HG03039 (cell line): Measurements from ENCODE around the gene SHISA7.

Experiments
- ATAC-seq: cut with Tn5 transposase; IDR thresholded peaks from one replicate; pipeline ENCODE4 v1.9.1; 2021; ENCODE audit warnings: mild to moderate bottlenecking, moderate library complexity; ENCODE audit not compliant: unreplicated experiment

Gene SHISA7

DNA sequence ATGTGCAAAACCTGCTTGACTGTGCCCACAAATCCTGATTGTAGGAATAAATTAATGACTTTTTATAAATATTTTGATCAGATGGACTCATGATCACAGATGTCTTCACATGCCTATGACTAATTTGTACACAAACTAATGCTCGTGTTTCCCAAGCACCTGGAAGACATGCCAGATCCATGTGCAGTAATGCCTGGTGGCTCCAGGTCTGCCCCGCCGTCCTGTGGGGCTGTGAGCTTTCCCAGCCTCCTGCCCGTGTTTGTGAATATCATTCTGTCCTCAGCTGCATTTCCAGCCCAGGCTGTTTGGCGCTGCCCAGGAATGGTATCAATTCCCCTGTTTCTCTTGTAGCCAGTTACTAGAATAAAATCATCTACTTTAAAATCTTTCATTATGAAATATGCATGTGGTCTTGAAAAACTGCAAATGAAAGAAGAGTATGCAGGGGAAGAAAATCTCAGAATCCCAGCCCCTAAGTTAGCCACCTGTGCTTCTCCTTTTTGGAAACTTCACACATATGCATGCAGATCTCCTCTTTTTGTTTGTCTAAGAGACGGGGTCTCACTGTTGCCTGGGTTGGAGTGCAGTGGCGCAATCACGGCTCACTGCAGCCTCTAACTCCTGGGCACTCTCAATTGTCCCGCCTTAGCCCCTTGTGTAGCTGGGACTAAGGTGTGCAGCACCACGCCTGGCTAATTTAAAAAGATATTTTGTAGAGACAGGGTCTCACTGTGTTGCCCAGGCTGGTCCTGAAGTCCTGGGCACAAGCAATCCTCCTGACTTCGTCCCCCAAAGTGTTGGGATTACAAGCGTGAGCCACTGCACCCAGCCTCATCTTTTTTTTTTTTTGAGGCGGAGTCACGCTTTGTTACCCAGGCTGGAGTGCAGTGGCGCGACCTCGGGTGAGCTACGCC, 51.1 kb downstream of the SHISA7 start:
- no peak for ATAC-seq

DNA sequence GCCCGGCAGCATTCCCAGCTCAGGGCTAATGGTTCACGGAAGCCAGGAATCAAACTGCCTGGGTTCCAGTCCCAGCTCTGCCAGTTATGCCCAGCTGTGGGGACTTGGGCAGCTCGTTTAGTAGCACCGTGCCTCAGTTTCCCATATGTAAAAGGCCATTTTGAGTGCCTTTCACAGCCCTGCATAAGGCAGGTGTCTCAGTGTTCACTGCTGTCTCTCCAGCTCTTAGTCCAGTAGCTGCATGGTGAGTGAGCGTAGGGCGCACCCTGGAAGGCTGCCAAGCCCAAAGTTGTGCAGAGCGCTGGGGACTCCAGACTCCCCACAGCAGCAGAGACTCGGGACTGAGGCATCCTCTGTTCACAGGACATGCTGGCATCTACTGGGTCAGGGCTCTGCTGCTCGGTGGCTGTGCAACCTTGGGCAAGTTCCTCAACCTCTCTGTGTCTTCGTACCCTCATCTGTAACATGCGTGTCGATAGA, 51.9 kb downstream of the SHISA7 start:
- no peak for ATAC-seq

DNA sequence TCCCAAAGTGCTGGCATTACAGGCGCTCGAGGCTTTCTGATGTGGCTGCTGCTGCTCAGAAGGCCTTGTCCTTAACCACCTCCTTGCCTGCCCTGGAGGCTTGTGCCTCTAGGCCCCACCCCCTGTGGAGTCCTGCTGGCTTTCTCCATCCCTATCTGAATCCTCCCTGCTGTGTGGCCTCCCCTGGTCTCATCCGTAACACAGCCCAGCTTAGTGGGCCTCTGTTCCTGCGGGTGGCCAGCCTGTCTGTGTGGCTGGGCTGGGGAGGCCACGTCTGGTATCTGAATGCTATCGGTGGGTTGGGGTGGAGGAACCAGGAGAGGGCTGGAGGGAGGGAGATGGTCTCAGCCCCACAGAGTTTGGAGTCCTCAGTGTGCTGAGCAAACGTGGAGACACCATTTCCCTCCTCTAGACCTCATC, 52.6 kb downstream of the SHISA7 start:
- no peak for ATAC-seq

DNA sequence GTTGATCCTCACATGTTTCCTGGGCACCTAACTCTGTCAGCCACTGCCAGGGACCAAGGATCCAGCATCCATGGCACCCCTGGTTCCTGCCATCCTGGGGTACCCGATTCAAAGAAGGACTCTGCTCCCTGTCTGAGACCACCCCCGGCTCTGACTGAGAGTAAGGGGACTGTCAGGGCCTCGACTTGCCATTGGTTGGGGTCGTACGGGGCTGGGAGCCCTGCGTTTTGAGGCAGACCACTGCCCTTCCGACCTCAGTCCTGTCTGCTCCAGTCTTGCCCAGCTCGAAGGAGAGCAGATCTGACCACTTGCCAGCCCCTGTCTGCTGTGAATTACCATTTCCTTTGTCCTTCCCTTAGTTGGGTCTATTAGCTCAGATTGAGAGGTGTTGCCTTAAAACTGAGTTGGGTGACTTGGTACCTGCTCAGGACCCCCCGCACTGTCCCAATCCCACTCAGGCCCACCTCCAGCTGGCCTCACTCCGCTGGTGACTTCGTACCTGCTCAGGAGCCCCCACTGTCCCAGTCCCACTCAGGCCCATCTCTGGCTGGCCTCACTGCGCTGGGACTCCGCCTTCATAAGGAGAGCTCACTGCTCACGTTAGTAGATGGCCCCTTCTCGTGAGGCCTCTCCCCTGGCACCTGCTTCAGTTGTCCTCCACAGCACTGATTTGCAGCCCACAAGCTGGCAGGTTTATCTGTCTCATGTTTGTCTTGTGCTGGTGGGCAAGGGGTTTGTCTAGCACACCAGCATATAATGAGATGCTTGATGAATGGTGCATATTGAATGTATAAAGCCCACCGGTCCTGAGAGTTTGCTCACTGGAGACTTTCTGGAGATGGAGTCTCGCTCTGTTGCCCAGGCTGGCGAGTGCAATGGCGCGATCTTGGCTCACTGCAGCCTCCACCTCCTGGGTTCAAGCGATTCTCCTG, 53.4 kb downstream of the SHISA7 start:
- ATAC-seq: no peak

DNA sequence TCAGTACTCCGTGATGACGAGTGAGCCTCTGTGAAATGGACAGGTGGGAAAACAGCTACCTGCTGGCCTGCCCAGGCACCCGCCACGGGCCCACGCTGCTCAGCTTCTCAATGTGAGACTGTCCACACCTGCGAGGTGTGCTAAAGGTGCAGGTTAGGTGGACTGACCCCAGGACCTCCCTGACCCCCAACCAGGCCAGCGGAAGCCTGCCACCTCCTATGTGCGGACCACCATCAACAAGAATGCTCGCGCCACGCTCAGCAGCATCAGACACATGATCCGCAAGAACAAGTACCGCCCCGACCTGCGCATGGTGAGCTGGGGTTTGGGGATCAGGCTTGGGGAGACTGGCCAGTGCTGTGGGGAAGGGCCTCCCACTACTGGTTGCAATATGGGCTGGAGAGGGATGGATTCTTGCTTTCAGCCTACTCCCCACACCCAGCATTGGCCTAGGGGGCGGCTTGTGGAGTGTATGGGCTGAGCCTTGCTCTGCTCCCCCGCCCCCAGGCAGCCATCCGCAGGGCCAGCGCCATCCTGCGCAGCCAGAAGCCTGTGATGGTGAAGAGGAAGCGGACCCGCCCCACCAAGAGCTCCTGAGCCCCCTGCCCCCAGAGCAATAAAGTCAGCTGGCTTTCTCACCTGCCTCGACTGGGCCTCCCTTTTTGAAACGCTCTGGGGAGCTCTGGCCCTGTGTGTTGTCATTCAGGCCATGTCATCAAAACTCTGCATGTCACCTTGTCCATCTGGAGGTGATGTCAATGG, 55.2 kb downstream of the SHISA7 start:
- ATAC-seq: no peak

DNA sequence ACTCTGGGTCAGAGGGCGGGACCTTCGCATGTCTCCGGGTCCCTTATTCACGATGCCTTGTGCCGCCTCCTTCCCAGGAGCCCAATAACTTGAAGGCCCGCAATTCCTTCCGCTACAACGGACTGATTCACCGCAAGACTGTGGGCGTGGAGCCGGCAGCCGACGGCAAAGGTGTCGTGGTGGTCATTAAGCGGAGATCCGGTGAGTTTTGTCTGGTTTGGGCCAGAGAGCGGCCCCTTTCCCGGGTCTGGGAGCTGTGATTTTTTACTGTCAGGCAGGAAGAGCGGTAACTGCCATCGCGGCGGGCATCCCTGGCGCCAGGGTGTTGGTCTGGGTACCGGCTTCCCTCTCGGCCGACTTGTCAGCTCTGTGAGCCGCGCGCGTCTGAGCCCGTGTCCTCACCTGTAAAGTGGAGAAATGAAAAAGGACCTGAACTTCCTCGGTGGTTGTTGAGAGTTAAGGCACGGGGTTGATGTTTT, 56.6 kb downstream of the SHISA7 start:
- no peak for ATAC-seq

DNA sequence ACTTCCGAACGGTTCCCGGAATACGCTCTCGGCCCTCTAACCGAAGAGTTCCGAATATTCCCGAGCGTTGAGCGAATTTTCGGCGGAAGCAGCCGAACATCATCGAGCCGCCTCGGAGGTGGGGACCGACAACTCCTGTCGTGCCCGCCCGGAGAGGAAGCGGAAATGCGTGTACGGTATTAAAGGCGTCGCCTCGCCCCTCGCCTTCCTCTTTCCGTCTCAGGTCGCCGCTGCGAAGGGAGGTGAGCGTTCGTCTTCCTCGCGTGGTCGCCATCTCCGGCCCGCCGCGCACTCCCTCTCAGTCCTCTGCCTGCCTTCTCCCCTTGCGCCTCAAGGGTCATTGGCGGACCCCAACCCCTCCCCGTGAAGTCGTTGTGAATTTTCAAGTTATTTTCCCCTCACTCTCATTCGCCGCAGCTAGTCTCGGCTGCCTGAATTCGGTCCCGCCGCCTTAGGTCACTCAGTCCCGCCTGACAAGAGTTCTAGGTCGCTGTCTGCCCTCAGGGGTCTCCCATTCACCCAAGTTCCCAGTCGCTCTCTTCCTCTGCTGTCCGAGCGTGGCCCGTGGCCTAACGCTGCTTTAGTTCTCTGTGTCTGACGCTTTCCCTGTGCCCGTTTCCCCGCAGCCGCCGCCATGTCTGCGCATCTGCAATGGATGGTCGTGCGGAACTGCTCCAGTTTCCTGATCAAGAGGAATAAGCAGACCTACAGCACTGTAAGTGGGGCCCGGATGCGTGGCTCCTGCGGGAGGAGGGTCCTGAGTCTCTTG, 57.2 kb downstream of the SHISA7 start, which contains the start of gene RPL28:
Gene RPL28 (plus strand): TSS at position 209 of the 769 bp plus-strand sequence. CDS start 426 bp downstream, at position 635.
- ATAC-seq: peak; percentile 60

DNA sequence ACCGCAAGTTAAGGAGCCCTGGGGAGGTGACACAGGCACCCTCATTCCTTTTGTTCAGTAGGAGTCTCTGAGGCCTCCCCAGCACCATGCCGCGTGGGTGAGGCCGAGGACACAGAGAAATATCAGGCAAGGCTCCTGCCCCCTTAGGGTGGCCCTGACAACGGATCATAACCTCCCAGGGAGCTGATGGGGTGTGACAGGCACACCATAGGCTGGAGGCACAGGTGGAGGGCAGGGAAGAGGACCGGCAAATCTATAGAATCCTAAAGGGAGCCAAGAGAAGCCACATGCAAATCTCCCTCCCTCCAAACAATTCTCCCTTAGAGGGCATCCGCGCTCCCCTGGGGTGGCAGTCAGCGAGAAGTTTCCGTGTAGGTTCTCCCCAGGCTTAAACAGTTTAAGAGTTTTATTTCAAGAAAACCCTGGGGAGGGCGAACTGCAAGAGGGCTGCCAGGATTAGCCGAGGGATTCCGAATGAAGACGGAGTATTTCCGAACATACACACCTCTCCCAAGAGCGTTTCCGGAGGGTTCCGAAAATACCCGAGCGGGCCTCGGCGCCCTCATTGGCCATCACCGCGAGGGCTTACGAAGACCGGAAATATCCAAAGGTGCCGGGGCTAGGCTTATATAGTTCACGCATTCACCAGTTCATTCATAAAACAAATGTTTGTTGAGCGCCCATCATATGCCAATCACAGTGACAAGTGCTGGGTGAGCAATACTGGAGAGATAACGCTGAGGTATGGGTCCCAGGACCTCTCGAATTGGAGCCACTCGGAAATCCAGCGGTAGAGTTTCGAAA, 58.0 kb downstream of the SHISA7 start:
- peak; percentile 33 for ATAC-seq

DNA sequence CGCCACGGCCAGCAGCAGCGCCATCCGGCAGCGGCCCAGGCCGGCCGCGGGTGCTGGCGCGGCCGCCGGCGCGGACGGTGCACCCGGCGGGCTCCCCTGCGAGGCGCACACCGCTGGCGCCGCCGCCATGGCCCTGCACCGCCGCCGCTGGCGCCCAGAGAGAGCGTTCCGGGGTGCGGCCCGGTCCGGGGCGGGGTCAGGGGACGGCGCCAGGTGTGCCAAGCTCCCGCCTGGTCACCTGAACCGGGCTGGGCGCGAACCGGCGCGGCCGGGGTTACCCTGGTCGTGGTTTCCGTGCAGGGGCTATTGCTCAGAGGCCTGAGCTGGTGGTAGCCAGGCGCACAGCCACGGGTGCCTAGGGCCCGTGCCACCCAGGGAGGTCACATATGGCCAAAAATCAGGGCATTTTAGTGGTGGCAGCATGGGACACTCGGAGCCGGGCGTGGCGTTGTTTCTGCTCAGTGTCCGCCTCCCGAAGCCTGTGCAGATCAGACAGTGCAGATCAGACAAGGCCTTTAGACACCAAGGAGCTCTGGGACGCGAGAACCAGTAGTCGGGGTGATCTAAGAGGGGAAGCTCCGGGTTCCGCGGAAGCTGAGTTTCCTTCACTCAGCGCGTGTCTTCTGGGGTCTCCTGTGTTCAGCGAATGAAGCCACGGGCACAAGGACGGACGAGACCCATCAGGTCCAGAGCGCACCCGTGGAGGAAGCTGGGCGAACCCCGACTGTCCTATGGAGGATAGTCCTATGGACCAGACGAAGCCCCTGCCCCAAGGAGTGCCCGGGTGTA, 58.8 kb downstream of the SHISA7 start, which contains the start of gene TMEM238:
Gene TMEM238 (minus strand): TSS at position 162 of the 789 bp plus-strand sequence. CDS start 33 bp downstream, at position 129.
- ATAC-seq: no peak

DNA sequence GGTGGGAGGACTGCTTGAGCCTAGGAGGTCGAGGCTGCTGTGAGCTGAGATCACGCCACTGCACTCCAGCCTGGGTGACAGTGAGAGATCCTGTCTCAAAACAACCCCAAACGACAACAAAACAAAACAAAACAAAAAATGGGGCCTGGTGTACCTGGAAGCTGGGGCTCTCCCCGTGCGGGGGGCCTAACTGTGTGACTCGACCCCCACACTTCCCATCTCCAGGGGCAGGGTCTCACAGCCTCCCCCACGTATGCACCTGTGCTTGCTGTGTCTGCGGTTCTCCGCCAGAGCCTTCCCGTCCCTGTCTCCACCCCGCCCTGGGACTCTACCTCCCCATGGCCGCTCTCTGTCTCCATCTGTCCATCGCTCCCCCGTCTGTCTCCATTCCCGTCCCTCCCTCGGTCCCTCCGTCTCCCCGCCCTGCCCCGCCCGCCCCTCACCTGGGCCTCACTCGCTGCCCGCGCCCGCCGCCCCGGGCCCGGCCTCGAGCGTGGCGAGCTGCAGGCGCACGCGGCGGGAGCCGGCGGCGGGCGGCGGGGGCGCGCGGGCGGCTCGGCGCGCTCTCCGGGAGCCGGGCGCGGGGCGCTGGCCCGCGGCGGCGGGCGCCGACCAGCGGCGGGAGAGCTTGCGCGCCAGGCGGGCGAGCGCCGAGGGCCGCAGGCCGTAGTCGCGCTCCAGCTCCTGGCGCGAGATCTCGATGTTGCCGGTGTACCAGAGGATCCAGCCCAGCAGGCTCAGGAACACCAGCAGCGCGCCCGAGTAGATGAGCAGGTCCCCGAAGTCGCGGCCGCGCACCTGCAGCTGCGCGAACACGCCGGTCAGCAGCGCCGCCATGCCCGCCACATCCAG, 59.6 kb downstream of the SHISA7 start:
- ATAC-seq: no peak

DNA sequence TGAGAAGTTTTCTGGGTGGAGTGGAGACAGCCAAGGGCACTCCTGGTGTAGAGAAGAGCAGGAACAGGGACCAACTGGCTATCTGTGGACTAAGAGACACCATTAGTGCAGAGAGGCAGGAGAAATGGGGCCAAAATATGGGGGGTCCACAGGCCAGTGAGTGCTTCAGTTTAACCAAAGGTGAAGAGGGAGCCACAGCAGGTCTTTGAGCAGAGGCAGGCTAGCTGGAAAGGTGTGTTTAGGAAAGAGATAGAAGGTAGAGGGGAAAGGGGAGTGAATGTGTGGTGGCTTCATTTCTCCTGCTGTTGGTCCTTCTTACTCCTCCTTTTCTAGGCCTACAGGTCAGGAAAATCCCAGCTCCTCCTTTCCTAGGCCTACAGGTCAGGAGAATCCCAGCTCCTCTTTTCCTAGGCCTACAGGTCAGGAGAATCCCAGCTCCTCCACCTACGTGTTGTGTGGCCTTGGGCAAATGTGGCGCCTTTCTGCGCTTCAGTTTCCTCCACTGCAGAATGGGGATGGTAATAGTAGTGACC, 60.5 kb downstream of the SHISA7 start:
- ATAC-seq: no peak

DNA sequence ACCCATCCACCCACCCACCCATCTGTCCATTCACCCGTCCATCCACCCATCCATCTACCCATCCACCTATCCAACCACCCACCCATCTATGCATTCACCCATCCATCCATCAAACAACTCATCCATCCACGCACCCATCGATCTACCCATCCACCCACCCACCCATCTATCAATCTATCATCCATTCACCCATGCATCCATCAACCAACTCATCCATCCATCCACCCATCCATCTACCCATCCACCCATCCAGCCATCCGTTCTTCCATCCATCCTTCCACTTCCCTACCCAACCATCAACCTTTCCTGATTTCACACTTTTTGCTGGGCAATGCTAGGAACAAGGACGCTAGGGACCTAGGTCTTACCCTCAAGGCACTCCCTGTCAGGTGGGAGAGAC, 61.1 kb downstream of the SHISA7 start:
- no peak for ATAC-seq

DNA sequence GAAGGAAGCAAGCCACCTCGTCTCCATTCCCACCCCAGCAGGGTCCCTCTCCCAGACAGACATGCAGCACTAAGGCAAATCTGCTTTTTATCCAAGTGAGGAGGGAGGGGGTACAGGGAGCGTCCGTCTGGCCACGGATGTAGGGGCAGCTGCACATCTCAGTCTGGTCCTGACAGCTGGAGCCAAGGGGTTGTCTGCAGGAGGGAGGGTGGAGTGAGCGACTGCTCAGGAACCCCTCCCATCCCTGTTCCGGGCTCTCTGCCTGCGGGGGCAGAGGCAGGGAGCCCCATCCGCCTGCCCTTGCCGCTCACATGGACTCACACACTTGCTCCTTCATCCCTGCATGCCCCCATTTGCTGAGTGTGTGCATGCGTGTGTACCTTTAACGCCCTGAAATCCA, 63.9 kb downstream of the SHISA7 start:
- no peak for ATAC-seq
